ENCODE results near the gene SPRYD3.

GRCh38 chr12:53069621-53070410 lies 9.4 kb downstream of the SPRYD3 start:
- TF ChIP-seq CTCF (IDR thresholded peaks at IDR 0.05) = no peak
- no peak for TF ChIP-seq EZH2phosphoT487 (IDR thresholded peaks at IDR 0.05)
- no peak for TF ChIP-seq EZH2 (IDR thresholded peaks at IDR 0.05)
